Measurements from ENCODE around the gene TLX1.
"Not testable (repeated sequence)": the region's sequence is repeated elsewhere in the genome, so short reads cannot be mapped to it uniquely, and the experiment has no call there.

Gene TLX1

DNA sequence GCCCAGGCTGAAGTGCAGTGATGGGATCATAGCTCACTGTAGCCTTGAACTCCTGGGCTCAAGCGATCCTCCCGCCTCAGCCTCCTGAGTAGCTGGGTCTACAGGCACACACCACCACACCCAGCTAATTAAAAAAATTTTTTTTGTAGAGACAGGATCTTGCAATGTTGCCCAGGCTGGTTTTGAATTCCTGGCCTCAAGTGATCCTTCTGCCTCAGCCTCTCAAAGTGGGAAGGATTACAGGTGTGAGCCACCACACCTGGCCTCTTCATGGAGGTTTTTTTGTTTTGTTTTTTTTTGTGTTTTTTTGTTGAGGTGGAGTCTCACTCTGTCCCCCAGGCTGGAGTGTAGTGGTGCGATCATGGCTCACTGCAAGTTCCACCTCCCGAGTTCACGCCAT is 23.4 kb downstream of the TLX1 start:
- DNase-seq, result not testable (repeated sequence)

DNA sequence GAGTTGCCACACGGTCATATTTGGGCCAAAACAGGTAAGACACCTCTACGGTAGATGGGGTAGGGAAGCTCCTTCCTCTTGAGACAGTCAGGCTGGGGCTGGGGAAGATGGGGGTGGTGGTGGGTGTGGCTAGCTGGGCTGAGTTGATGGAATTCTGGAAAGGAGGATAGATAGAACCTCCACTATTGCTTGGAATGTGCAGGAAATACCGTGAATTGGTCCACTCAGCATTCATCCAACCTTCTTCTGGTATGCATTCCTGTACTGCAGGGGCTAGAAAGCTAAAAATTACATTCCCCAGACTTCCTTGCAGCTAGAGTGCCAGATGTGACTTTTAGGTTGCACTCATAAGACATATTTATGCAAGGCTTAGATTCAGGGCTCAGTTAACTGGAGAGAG is 24.8 kb downstream of the TLX1 start:
- DNase-seq, result no peak

DNA sequence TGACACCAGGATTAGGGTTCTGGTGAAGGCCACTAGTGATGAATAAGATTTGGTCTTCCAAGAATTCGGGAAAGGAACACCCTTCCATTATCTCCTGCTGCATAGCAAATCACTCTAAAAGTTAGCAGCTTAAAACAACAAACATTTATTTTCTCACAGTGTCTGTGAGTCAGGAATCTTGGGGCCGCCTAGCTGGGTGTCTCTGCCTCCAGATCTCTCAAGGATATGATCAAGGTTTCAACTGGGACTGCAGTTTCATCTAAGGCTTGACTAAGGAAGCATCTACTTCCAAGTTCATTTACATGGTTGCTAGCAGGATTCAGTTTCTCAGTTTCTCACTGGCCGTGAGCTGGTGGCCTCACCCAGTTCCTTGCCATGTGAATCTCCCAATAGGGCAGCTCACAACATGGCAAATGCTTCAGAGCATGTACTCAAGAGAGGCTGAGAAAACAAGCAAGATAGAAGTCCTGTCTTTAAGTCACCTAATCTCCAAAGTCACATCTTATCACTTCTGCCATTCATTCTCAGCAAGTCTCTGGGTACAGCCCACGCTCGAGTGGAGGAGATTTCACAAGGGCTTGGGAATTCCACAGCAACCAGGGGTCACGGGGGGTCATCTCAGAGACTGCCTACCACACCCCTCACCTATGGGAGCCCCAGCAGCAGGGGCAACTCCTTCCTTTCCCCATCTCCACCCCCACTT is 26.8 kb downstream of the TLX1 start:
- DNase-seq, result no peak

DNA sequence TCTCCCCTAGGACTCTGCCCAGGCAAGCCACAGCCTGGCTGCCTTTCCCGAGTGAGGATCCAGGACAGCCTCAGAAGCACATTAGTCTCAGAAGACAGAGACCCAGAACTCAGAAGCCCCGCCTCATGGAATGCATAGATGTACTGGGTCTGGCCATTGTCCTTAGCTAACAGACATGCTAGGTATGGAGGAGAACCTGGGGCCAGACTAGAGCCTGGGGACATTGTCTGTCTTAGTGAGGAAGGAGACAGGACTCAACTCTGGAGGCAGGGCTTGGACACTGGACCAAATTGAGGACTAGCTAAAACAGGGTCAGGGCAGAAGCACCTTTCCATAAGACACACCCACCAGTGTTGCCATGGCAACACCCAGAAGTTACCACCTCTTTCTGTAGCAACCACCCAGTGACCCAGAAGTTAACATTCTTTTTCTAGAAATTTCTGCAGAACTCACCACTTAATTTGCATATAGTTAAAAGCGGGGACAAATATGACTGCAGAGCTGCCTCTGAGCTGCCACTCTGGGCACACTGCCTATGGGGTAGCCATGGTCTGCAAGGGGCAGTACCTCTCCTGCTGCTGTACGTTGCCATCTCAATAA is 27.5 kb downstream of the TLX1 start:
- DNase-seq, result no peak

DNA sequence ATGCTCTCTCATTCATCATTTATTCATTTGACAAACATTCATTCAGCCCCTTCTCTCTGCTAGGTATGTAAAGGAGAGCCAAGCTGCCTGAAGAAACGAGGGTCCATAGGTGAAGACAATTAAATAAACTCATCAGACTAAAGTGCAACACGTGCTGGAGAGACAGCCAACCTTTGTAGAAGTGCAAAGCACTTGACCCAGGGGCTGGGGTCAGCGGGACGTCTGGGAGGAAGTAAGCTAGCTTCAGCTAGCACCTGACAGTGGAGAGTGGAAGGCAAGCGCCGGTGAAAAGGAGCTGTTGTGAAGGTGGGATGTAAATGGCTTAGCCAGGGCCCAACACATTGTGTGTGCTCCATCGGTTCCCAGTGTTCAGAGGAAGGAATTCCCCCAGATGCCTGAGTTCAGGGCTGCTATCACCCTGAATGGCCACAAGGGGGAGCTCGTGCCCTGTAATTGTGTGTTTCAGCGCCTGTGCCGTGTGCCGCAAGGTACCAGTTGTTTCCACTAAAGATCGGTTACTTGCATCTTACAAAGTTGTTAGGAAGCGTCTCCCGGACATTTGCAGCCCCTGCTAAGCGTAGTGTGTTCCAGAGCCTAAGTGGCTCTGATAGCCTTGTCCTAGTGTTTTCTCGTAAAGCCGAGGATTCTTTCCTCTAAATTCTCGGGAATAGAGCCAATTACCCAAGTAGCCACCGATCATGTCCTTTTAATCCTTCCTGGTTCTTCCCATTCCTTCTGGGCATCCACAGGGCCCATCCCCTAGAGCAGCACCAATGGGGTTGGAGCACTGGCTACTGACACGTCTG is 30.6 kb downstream of the TLX1 start:
- peak; percentile 52 for DNase-seq

DNA sequence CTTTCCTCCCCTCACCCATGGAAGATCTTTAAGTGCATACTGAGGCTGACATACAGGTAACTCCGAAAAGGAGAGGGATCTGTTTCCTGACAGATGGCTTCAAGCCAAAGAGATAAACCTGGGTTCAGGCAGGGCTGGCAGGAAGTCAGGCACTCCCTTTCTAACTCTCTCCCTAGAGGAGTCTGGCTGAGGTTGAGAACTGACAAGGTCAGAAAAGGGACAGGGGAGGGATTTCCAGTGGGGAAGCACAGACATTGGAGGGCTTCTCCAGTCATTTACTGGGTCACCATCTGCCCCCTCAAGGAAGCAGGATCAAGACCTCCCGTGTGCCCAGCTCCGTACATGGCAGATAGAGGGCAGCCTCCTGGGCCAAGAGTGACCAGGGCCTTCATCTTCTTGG is 31.6 kb downstream of the TLX1 start:
- DNase-seq, result no peak

DNA sequence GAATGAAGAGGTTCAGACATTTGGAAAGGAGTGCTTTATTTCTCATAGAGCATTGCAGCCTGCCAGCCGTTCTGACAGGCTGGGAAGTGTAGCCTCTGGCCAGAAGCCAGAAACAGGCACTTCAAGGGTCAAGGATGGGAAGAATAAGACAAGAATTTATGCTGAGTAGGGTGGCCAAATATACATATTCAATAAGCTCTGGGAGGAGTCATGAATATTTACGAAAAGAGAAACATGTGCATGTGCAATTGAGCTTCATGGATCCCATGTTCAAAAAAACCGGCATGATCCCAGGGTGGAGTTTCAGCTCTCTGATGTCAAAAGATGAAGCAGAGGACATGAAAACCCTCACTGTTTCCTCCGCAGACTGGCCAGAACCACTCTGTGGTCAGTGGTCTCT is 32.9 kb downstream of the TLX1 start:
- DNase-seq, result no peak

GRCh38 chr10:101165736-101166135 is 34.6 kb downstream of the TLX1 start:
- no peak for DNase-seq

DNA sequence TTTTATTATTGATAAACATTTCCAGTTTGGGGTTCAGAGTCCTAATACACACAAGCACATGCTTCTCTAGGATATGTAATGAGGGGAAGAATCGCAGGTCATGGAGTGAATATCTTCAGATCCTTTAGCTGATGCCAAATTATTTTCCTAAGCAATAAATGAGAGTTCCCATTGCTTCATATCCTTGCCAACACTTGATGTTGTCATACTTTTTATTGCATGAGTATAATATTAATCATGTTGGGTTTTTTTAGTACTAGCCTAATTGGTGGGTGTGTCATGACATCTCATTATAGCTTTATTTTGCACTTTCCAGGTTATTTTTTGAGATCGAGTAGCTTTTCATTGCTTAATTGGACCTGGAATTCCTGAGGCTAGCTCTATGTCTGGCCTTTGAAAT is 35.3 kb downstream of the TLX1 start:
- no peak for DNase-seq

DNA sequence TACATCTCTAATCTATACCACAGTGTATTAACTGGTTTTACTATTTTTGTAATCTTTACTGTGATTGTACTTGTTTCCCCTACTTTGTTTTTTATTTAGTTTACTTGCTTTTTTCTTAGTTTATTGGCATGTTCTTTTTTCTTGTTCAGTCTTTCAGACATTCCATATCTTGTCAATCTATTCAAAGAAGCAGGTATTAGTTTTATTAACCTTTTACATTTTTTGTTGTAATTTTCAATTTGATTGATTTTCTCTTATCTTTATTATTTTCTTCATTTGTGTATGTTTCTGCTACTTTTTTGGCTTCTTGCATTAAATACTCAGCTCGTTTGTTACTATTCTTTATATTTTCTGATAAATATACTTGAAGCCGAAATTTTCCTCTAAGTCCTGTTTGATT is 41.6 kb downstream of the TLX1 start:
- DNase-seq, result no peak

DNA sequence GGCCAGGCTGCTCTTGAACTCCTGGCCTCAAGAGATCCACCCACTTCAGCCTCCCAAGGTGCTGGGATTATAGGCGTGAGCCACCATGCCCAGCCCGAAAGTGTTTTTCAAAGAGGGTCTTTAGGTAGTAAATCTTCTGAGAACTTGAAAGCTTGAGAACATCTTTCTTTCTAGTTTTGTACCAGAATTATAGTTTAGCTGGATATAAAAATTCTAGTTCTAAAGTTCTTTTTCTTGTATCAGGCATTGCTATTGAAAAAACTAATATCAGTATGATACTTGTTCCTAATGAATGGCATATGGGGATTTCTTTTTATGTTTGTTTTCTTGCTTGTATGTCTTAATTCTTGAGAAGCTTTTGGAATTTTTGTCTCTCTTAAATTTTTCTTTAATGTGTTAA is 43.2 kb downstream of the TLX1 start:
- no peak for DNase-seq

DNA sequence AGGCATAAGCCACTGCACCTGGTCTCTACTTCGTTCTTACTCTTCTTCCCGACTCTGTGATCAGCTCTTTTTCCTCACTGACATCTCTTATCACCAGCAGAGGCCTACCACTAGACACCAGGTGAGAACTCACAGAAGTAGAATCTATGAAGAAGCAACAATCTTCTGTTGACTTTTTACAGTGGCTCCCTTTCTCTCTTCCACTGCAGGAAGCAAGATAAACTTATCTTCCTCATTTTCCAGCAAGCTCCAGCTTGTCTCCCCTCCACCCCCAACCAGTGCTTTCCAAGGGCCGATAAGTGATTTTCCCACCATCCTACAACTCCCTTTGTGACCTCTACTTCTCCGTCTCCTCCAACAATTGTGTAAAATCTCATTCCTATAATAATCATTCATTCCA is 45.5 kb downstream of the TLX1 start:
- no peak for DNase-seq

DNA sequence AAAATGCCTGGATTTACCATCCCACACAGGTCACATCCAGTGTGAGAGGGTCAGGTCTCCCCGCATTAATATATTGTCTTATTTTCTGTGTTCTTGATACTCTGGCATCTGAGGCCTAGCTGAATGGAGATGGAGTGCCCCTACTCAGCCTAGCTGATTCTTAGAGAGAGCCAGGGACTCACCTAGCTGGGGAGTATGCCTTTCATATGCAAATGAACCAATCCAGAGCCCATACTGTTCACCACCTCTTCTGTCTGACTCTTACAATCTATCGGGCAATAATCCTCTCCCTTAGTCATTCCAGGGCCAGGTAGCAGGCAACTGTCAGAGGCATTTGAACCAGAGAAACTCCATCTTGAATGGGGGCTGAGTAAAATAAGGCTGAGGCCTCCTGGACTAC is 51.8 kb downstream of the TLX1 start:
- no peak for DNase-seq

DNA sequence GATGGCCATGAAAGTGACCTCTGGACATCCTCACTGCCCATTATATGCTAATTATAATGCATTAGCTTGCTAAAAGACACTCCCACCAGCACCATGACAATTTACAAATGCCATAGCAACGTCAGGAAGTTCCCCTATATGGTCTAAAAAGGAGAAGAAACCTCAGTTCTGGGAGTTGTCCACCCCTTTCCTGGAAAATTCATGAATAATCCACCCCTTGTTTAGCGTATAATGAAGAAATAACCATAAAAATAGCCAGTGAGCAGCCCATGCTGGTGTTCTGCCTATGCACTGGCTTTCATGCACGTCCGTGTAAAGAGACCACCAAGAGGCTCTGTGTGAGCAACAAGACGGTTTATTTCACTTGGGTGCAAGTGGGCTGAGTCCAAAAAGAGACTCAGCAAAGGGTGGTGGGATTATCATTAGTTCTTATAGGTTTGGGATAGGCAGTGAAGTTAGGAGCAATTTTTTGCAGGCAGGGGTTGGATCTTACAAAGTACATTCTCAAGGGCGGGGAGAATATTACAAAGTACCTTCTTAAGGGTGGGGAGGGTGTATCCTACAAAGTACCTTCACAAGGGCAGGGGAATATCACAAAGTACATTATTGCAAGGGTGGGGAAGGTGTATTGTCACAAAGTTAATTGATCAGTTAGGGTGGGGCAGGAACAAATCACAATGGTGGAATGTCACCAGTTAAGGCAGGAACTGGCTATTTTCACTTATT is 52.5 kb downstream of the TLX1 start:
- DNase-seq, result no peak
